GM21528 (cell line): ENCODE measurements around the gene TEX19.
"Not testable (repeated sequence)": the region's sequence is repeated elsewhere in the genome, so short reads cannot be mapped to it uniquely, and the experiment has no call there.

Experiments
- ATAC-seq: cut with Tn5 transposase; IDR thresholded peaks from one replicate; pipeline ENCODE4 v1.9.1; 2021; ENCODE audit warnings: mild to moderate bottlenecking, moderate library complexity; ENCODE audit not compliant: unreplicated experiment, low FRiP score

TEX19 gene

GRCh38 chr17:82373072-82373452, 14.0 kb downstream of the TEX19 start:
- not testable (repeated sequence) for ATAC-seq

- ATAC-seq = no peak
These were observed 14.9 kb downstream of the TEX19 start for GRCh38 chr17:82373731-82374625.

DNA sequence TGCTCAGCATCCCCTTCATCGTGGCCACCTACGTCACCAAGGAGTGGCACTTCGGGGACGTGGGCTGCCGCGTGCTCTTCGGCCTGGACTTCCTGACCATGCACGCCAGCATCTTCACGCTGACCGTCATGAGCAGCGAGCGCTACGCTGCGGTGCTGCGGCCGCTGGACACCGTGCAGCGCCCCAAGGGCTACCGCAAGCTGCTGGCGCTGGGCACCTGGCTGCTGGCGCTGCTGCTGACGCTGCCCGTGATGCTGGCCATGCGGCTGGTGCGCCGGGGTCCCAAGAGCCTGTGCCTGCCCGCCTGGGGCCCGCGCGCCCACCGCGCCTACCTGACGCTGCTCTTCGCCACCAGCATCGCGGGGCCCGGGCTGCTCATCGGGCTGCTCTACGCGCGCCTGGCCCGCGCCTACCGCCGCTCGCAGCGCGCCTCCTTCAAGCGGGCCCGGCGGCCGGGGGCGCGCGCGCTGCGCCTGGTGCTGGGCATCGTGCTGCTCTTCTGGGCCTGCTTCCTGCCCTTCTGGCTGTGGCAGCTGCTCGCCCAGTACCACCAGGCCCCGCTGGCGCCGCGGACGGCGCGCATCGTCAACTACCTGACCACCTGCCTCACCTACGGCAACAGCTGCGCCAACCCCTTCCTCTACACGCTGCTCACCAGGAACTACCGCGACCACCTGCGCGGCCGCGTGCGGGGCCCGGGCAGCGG, 15.7 kb downstream of the TEX19 start:
- no peak for ATAC-seq

DNA sequence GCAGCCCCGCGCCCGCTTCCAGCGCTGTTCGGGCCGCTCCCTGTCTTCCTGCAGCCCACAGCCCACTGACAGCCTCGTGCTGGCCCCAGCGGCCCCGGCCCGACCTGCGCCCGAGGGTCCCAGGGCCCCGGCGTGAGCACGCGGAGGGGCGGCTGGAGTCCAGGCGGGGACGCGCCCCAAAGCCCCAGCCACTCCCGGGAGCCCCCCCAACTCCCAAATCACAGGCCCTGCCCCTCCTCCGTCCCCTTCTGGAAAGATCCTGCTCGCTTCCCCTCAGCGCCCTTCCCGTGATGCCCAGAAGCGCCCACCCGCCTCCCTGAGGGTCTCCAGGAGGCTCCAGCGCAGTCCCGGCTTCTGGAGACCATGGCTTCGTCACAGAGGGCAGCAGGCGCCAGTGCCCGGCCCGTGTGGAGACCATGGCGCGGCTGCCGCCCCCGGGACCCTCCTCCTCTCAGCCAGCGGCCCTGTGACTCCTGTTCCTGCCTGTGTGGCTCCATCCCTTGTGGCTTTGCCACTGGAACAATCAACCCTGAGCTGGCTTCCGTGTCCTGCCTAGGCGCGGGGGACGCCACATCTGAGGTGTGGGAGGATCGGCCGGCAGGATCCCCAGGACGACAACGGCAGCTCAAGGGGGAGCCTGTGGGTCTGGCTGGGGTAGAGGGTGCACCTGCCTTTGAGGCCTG, 16.5 kb downstream of the TEX19 start:
- no peak for ATAC-seq

DNA sequence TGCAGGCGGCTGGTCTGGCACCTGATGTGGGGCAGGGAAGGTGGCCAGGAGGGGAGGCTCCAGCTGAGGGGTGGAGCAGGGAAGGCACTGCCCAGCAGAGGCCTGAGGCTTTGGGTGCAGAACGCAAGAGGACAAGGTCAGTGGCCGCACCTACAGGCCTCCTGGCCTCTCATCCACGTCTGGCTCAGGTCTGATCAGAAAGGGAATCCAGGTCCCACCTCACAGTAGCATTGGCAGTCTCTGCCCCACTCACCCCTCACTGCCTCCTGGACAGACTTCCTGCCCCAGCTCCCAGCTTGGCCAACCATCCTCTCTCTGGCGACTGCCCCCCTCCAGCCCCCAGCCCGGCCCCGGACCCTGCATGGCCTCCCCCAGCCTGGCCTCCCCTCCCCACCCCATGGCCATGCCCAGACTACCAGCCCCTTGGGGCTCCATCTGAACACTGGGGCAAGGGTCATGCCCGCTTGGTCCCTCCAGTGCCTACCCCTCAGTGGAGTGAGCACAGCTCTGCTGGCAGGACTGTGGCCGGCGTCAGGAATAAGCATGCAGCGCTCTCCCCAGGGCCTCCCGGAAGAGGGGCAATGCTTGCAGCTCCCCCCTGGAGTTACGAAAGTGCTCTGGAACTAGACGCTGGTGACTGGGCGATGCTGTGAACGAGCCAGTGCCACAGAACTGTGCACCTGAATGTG, 17.1 kb downstream of the TEX19 start:
- ATAC-seq = no peak

DNA sequence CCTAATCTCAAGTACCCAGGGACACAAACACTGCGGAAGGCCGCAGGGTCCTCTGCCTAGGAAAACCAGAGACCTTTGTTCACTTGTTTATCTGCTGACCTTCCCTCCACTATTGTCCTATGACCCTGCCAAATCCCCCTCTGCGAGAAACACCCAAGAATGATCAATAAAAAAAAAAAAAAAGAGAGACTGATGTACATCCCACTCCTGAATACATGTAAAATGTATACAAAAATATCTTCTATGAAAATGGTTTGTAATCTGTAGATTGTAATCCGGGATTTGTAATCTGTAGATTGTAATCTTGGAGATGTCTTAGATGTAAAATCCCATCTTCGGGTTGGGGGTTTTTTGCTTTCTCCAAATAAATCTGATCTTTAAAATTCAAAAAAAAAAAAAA, 18.2 kb downstream of the TEX19 start:
- not testable (repeated sequence) for ATAC-seq

DNA sequence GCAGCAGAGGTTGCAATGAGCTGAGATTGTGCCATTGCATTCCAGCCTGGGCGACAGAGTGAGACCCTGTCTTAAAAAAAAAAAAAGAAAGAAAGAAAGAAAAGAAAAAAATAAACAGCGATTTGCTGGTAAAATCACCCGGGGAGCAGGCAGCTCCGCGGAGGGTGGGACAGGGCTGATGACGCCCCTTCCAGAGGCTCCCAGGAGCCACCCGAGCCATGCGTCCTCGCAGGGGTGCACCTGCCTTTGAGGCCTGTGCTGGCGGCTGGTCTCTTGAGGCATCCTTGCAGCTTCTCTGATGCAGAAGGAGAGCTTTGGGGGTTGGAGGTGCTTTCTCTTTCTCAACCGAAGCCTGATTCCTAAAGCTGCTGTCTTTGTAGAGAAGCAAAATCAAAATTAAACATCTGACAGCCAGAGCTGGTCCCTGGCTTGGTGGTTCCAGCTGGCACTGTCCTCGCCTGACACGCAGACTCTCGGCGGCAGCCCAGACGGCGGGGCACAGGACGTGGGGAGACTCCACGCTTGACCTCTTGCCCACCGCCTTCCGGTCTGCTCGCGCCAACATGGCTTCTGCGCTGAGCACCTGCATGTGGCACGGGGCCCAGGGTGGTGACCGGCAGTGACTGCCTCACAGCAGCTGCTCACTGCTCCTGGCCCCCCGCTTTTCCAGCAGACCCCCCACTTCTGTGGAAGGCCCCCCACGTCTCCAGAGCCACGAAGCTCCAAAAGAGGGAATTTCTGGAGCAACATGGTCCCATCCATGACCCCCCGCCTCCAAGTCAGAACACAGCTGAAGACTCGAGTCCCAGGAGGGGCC, 19.1 kb downstream of the TEX19 start:
- no peak for ATAC-seq

- ATAC-seq = no peak
These were observed 19.6 kb downstream of the TEX19 start for GRCh38 chr17:82378741-82379021.

- ATAC-seq = no peak
These were observed 22.0 kb downstream of the TEX19 start for GRCh38 chr17:82380860-82381702.

GRCh38 chr17:82381703-82382009, 22.6 kb downstream of the TEX19 start:
- ATAC-seq = not testable (repeated sequence)

DNA sequence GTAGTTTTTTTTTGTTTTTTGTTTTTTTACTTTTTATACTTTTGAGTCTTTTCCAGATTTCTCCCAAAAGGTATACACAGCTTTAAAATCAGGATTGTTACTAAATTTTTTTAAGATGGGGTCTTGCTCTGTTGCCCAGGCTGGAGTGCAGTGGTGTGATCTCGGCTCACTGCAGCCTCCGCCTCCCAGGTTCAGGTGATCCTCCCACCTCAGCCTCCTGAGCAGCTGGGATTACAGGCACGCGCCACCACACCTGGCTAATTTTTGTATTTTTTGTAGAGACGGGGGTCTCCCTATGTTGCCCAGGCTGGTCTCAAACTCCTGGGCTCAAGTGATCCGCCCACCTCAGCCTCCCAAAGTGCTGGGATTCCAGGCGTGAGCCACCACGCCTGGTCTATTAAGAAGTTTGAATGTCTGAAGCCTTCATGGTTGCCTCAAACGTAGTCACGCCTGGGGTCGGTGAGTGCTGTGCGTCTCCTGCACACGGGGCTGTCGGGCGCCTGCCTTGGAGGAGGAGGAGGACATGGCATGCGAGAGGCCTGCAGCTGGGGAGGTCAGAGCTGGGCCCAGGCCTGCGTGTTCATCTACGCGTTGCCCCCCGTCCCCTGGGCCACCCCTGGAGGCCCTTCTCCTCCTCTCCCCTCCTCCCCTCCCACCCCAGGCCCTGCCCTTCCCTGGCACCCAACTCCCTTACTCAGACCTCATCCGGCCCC, 23.3 kb downstream of the TEX19 start:
- not testable (repeated sequence) for ATAC-seq

GRCh38 chr17:82382933-82383255, 23.8 kb downstream of the TEX19 start:
- ATAC-seq = no peak

DNA sequence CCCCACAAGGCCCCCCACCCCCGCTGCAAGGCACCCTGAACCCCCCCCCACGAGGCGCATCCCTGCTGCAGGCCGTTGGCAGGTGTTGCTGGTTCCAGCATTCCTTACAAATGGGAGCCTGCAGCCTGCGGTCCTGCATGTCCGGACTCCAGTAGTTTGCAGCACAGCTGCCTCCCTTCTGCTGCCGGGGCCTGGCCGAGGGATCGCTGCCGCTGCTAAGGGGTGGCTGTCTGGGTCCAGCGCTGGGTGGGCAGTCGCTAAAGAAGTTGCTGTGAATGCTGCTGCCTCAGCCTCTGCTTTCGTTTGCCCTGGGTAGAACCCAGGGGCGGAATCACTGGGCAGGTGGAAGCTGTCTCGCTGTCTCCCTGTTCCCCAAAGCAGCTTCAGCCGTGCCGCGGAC, 24.4 kb downstream of the TEX19 start:
- ATAC-seq = no peak

GRCh38 chr17:82384051-82384729, 25.1 kb downstream of the TEX19 start:
- ATAC-seq = no peak

- ATAC-seq = no peak
These were observed 25.9 kb downstream of the TEX19 start for GRCh38 chr17:82384730-82385481.

DNA sequence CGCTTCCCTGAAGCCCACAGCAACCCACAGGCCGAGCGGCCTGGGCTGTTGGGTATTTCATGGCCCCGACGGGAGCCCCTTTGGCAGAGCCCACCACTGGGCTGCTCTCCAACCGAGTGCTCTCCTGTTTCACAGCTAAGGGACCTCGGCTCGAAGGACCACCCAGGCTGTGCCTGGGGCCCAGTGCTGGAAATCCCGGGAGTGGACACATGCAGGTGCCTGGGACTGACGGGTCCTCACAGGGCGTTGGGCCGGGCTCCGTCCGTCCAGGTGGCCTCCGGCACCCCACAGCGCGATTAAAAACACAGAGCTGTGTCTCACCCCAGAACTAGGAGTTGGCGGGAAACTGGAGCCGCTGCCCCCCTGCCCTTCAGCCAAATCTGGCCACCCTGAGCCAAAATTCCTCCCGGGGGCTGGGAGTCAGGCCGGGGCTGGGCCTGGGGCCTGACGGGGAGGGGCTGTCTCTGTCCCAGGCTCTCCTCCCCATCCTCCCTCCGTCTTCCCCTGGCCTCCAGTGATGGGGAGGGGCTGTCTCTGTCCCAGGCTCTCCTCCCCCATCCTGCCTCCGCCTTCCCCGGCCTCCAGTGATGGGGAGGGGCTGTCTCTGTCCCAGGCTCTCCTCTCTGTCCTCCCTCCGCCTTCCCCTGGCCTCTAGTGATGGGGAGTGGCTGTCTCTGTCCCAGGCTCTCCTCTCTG, 26.7 kb downstream of the TEX19 start:
- no peak for ATAC-seq

DNA sequence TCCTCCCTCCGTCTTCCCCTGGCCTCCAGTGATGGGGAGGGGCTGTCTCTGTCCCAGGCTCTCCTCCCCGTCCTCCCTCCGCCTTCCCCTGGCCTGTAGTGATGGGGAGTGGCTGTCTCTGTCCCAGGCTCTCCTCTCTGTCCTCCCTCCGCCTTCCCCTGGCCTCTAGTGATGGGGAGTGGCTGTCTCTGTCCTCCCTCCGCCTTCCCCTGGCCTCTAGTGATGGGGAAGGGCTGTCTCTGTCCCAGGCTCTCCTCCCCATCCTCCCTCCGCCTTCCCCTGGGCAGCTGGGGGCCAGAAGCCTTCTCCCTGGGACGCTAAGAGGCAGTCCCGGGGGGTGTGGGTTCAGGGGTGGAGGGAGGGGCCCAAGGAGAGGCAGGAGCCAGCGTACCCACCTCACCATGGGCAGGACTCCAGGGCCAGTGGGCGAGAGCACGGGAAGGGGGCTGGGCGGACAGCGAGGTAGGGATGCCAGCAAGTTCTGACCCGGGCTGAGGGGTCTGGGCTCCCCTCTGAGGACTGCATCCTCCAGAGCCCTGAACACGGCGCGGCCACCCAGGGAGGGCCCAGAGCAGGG, 27.3 kb downstream of the TEX19 start:
- ATAC-seq = no peak
